ENCODE measurements around the gene CACNB4. TPM values are rescaled to one million over a fixed set of nuclear protein-coding genes. Genes with fewer than 3 reads are reported as not detected.

Gene CACNB4
- total RNA-seq, 1 experiment from 2014 or later = 2.0 TPM

DNA sequence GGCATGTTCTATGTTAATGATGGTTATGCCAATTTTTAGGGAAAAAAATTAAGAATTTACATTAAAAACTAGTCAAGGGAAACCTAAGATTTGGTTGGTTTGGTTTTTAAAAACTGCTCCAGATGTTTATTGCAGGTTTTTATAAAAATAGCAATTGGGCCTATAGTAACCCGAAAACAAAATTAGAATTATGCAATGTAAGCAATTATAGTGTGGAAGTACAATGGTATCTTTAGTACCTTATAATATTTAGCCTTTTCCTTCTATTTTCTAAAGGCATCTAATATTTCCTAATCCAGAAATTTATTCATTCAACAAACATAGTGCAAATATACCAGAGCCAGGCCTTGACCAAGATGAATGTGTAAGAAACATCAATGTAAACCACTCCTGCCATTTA is 27.3 kb downstream of the CACNB4 start:
- H3K4me2 ChIP-seq (ENCODE audit: low read length) = no peak overlapping the region
- H3K4me3 ChIP-seq (replicated peaks in 1 of 2; ENCODE audit: low read depth in 1 of 2, low read length in 2 of 2) = no peak overlapping the region
- no peaks in the 10 kb centered on the region for H3K79me2 ChIP-seq (ENCODE audit: insufficient read depth, low read length)
- H3K9me3 ChIP-seq (ENCODE audit: control insufficient read depth in 1 of 2, insufficient read depth in 1 of 2, low read depth in 1 of 2, low read length in 2 of 2) = no peaks in the 10 kb centered on the region
- ChIA-PET CTCF (no interaction called here), POLR2A (no interaction called here), RAD21 (ENCODE audit: low non-redundant PET in 1 of 2, low total read pairs in 2 of 2, uncharacterized antibody in 2 of 2, unreplicated experiment in 2 of 2) (no interaction called here)
- H3K36me3 ChIP-seq (ENCODE audit: control insufficient read depth in 1 of 2, insufficient read depth in 2 of 2, low read length in 2 of 2) = no peaks in the 10 kb centered on the region
- H3K27ac ChIP-seq (ENCODE audit: low read depth, low read length) = no peak overlapping the region
- no peak overlapping the region for H2AFZ ChIP-seq (ENCODE audit: low read depth, low read length, poor library complexity, severe bottlenecking)
- intact Hi-C loops (cut with micrococcal nuclease) = no loop called here
- H3K4me1 ChIP-seq (ENCODE audit: control insufficient read depth in 1 of 2, insufficient read depth in 2 of 2, low read length in 2 of 2) = no peaks in the 10 kb centered on the region
- H3K9me2 ChIP-seq (ENCODE audit: insufficient read depth) = no peaks in the 10 kb centered on the region
- no peak overlapping the region for H3K9ac ChIP-seq (ENCODE audit: low read length)
- no peak for DNase-seq (ENCODE audit: low read depth, low spot score)
- no peaks in the 10 kb centered on the region for H4K20me1 ChIP-seq (ENCODE audit: insufficient read depth)
- no peak for TF ChIP-seq FOSL1 (IDR thresholded peaks at IDR 0.05; ENCODE audit: low read depth)
- no peak for TF ChIP-seq TCF7L2 (IDR thresholded peaks at IDR 0.05; ENCODE audit: borderline replicate concordance, extremely low read depth, insufficient read depth, insufficient read length)
- TF ChIP-seq EGR1 (IDR thresholded peaks at IDR 0.05; ENCODE audit: low read depth) = no peak
- TF ChIP-seq CEBPB (IDR thresholded peaks at IDR 0.05; ENCODE audit: low read depth) = no peak
- TF ChIP-seq EZH2 (IDR thresholded peaks at IDR 0.05) = no peak
- TF ChIP-seq ZFX (IDR thresholded peaks at IDR 0.05) = no peak
- H3K27me3 ChIP-seq (ENCODE audit: insufficient read depth, low read length) = no peaks in the 10 kb centered on the region
- ATAC-seq = no peak
- no TSS peak for BruUV-seq (replicated peaks)

DNA sequence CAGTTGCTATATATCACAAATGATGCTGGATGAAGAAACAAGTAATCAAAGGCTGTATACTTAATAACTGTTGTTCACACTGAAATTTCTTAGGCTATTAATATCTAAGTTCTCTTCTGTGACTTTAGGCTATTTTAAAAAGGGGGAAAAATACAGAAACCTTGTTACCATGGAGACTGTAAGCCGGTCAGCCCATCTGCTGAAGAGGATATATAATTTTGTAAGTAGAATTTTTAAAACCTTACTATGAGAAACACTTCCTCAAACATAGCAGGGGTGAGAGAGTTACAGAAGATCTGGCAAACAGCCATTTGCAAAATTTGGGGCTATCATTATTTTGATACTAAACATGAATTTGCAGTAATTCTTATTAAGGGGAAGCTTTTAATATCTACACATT is 27.8 kb downstream of the CACNB4 start:
- Histone ChIP-seq H4K20me1 (ENCODE audit: insufficient read depth) (no peaks in the 10 kb centered on the region), H2AFZ (ENCODE audit: low read depth, low read length, poor library complexity, severe bottlenecking) (no peak overlapping the region), H3K9me2 (ENCODE audit: insufficient read depth) (no peaks in the 10 kb centered on the region), H3K27me3 (ENCODE audit: insufficient read depth, low read length) (no peaks in the 10 kb centered on the region), H3K27ac (ENCODE audit: low read depth, low read length) (no peak overlapping the region), H3K9me3 (ENCODE audit: control insufficient read depth in 1 of 2, insufficient read depth in 1 of 2, low read depth in 1 of 2, low read length in 2 of 2) (no peaks in the 10 kb centered on the region), H3K4me3 (replicated peaks in 1 of 2; ENCODE audit: low read depth in 1 of 2, low read length in 2 of 2) (no peak overlapping the region), H3K36me3 (ENCODE audit: control insufficient read depth in 1 of 2, insufficient read depth in 2 of 2, low read length in 2 of 2) (no peaks in the 10 kb centered on the region), H3K79me2 (ENCODE audit: insufficient read depth, low read length) (no peaks in the 10 kb centered on the region), H3K9ac (ENCODE audit: low read length) (no peak overlapping the region), H3K4me1 (ENCODE audit: control insufficient read depth in 1 of 2, insufficient read depth in 2 of 2, low read length in 2 of 2) (no peaks in the 10 kb centered on the region), H3K4me2 (ENCODE audit: low read length) (no peak overlapping the region)
- ChIA-PET POLR2A (no interaction called here), CTCF (no interaction called here), RAD21 (ENCODE audit: low non-redundant PET in 1 of 2, low total read pairs in 2 of 2, uncharacterized antibody in 2 of 2, unreplicated experiment in 2 of 2) (no interaction called here)
- TF ChIP-seq, protein P1, sequence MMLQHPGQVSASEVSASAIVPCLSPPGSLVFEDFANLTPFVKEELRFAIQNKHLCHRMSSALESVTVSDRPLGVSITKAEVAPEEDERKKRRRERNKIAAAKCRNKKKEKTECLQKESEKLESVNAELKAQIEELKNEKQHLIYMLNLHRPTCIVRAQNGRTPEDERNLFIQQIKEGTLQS (IDR thresholded peaks at IDR 0.05) = no peak
- TF ChIP-seq RAD21 (IDR thresholded peaks at IDR 0.05; ENCODE audit: low read depth) = no peak
- TF ChIP-seq EGR1 (IDR thresholded peaks at IDR 0.05; ENCODE audit: low read depth) = no peak
- TF ChIP-seq SIN3A (IDR thresholded peaks at IDR 0.05; ENCODE audit: low read depth) = no peak
- TF ChIP-seq EZH2 (IDR thresholded peaks at IDR 0.05) = no peak
- TF ChIP-seq, protein P2, sequence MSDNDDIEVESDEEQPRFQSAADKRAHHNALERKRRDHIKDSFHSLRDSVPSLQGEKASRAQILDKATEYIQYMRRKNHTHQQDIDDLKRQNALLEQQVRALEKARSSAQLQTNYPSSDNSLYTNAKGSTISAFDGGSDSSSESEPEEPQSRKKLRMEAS (IDR thresholded peaks at IDR 0.05) = no peak
- no peak for TF ChIP-seq FOSL1 (IDR thresholded peaks at IDR 0.05; ENCODE audit: low read depth)
- TF ChIP-seq, protein P3, sequence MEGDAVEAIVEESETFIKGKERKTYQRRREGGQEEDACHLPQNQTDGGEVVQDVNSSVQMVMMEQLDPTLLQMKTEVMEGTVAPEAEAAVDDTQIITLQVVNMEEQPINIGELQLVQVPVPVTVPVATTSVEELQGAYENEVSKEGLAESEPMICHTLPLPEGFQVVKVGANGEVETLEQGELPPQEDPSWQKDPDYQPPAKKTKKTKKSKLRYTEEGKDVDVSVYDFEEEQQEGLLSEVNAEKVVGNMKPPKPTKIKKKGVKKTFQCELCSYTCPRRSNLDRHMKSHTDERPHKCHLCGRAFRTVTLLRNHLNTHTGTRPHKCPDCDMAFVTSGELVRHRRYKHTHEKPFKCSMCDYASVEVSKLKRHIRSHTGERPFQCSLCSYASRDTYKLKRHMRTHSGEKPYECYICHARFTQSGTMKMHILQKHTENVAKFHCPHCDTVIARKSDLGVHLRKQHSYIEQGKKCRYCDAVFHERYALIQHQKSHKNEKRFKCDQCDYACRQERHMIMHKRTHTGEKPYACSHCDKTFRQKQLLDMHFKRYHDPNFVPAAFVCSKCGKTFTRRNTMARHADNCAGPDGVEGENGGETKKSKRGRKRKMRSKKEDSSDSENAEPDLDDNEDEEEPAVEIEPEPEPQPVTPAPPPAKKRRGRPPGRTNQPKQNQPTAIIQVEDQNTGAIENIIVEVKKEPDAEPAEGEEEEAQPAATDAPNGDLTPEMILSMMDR (IDR thresholded peaks at IDR 0.05 in 2 of 3, conservative IDR thresholded peaks at IDR 0.05 in 1 of 3; ENCODE audit: borderline replicate concordance in 1 of 3, insufficient read depth in 1 of 3, low read depth in 2 of 3, low read length in 2 of 3) = no peak
- no peak for TF ChIP-seq TCF7L2 (IDR thresholded peaks at IDR 0.05; ENCODE audit: borderline replicate concordance, extremely low read depth, insufficient read depth, insufficient read length)
- ATAC-seq = no peak
- DNase-seq (ENCODE audit: low read depth, low spot score) = no peak
- intact Hi-C loops (cut with micrococcal nuclease) = no loop called here
- no TSS peak for BruUV-seq (replicated peaks)

Measured in HCT116 (cell line).